Measurements from ENCODE around the gene FOXS1.

DNA sequence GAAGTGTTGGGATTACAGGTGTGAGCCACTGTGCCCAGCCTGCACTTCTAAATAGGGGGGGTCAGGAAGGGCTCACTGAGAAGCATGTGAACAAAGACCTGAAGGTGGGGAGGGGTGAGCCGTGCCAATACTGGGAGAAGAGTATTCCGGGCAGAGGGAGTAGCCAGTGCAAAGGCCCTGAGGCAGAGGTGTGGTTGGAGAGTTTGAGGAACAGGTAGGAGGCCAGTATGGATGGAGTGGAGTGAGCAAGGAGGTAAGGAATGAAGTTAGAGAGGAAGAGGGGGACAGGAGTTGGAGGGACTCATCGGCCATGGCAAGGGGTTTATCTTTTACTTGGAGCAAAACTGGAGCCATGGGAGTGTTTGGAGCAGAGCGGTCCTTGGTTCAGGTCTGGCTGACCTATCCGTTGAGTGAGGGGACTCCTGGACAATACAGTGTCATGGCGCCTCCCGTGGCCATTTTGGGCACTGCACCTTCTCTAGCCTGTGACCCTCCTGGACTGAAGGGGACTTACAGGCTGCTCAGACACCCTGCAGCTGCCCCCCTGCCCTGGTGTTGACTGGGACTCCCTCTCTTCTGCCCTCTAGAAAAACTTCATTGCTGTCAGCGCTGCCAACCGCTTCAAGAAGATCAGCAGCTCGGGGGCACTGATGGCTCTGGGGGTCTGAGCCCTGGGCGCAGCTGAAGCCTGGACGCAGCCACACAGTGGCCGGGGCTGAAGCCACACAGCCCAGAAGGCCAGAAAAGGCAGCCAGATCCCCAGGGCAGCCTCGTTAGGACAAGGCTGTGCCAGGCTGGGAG is 12.1 kb downstream of the FOXS1 start:
- TF ChIP-seq, protein P1, sequence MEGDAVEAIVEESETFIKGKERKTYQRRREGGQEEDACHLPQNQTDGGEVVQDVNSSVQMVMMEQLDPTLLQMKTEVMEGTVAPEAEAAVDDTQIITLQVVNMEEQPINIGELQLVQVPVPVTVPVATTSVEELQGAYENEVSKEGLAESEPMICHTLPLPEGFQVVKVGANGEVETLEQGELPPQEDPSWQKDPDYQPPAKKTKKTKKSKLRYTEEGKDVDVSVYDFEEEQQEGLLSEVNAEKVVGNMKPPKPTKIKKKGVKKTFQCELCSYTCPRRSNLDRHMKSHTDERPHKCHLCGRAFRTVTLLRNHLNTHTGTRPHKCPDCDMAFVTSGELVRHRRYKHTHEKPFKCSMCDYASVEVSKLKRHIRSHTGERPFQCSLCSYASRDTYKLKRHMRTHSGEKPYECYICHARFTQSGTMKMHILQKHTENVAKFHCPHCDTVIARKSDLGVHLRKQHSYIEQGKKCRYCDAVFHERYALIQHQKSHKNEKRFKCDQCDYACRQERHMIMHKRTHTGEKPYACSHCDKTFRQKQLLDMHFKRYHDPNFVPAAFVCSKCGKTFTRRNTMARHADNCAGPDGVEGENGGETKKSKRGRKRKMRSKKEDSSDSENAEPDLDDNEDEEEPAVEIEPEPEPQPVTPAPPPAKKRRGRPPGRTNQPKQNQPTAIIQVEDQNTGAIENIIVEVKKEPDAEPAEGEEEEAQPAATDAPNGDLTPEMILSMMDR (IDR thresholded peaks at IDR 0.05), result peak; percentile 47 to 81 (median 74)
- TF ChIP-seq POLR2A (IDR thresholded peaks at IDR 0.05), result no peak
